ENCODE measurements around the gene TUSC2. TPM values are rescaled to one million over a fixed set of nuclear protein-coding genes. Genes with fewer than 3 reads are reported as not detected.
"Not testable (repeated sequence)": the region's sequence is repeated elsewhere in the genome, so short reads cannot be mapped to it uniquely, and the experiment has no call there.

TUSC2 gene
- polyA plus RNA-seq, 3 donors, result 23.4 to 26.4 (median 26.2) TPM

DNA sequence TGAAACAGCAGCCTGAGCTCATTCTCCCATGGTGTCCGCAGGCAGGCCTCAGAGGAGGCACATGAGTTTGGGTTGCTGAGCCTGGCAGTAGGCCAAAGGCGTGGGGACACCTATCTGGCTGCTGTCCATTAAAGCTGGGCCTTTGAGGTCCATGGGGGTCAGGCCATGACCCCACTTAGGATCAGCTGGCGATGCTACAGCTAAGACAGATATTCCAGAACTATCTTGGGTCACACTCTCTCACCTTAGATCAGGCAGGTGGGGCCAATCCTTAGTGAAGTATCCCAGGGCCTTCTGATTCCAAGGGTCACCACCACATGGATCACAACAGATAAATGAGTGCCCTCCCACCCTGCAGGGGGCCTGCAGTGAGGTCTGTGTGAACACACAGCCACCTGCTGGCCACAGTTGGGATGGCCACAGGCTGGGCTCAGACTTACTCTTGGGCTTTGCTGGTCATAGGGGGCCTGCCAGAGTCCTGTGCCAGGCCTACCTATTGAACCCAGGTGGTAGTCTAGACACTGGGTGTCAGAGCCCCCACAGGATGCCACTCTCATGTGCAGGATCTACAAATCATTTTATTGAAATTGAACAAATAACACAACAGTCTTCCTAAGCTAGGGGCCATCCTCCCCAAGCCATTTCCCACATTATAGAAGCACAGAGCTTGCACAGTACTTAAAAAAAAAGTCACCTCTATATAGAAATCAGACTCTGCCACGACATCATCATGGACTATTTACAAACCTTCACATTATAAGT, 3.5 kb downstream of the TUSC2 start:
- no peak for DNase-seq (ENCODE audit: extremely low read depth in 1 of 11, low read depth in 9 of 11, low spot score in 4 of 11)

- DNase-seq (ENCODE audit: extremely low read depth in 1 of 11, low read depth in 9 of 11, low spot score in 4 of 11), result no peak
These were observed 4.3 kb downstream of the TUSC2 start for GRCh38 chr3:50323614-50324199.

DNA sequence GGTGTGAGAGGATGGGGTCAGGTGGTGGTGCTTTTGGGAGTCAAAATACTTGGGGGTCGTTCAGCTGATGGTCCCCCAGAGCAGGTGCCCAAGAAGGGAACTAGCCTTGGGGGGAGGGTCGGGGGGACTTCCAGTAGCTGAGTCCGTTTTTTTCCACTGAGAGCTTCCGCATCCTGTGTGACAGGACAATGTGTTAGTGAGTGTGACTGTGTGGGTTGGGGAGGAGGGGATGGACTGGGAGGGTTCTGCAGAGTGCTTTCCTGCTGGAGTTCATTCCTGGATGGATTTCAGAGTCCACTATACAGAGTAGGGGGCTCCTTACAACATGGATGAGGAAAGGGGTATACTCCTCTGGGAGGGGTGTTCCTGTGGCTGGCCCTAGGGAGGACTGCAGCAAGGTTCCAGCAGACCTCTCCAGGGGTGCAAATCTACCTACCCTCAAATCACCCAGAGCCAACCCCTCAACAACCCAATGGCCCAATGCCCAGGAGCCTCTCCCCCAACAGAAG, 4.9 kb downstream of the TUSC2 start:
- DNase-seq (ENCODE audit: extremely low read depth in 1 of 11, low read depth in 9 of 11, low spot score in 4 of 11), result no peak

DNA sequence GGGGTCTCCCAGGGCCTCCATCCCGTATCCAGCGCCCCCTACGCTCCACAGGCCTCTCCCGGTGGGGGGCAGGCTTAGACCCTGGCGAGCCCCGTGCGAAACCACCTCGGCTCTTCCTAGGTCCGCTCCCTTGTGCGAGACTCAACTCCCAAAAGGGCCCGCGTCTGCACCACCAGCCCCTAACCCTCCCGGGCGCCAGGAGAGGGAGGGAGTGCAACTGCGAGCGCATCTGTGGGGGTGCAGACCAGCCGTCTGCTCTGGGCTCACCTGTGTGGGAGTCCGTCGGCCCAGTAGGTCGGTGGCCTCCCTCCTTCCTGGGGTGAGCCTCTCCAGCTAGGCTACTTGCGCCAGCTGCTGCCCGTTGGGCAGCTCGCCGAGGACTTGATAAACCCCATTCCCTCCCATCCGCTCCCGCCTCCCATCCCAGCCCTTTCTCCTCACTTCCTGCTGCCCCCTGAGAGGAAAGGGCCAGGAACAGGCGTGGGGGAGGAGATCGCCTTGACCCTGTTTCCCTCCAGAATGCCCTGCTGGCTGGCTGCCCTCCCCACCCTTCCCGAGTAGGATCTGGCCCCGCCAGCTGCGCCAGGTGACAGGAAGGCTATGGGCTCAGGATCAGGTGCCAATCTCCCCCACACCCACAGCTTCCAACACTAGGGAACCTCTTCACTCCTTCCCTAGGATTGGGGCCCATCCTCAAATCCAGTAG, 5.5 kb downstream of the TUSC2 start, which contains the start of gene HYAL2:
HYAL2 (minus strand) TSS at position 360 of the 706 bp plus-strand sequence. CDS start 2,256 bp downstream, outside the sequence.
- DNase-seq (ENCODE audit: extremely low read depth in 1 of 11, low read depth in 9 of 11, low spot score in 4 of 11), result no peak

DNA sequence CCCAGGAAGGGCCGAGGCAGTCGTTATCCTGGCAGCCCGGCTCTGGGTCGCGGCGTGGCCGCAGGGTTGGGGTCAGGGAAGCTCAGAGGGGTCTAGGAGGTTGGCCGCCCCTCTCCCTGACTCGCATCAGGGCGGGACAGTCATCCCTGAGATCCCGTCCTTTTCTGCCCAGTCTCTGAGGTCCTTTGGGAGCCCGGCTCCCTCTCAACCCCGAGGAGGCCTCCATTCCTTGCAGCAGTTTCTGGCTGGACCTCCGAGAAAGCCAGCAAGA, 6.0 kb downstream of the TUSC2 start:
- DNase-seq (ENCODE audit: extremely low read depth in 1 of 11, low read depth in 9 of 11, low spot score in 4 of 11), result no peak

GRCh38 chr3:50321336-50322114, 6.5 kb downstream of the TUSC2 start:
- peak; percentile 74 to 88 (median 85) for DNase-seq (ENCODE audit: extremely low read depth in 1 of 11, low read depth in 9 of 11, low spot score in 4 of 11)

DNA sequence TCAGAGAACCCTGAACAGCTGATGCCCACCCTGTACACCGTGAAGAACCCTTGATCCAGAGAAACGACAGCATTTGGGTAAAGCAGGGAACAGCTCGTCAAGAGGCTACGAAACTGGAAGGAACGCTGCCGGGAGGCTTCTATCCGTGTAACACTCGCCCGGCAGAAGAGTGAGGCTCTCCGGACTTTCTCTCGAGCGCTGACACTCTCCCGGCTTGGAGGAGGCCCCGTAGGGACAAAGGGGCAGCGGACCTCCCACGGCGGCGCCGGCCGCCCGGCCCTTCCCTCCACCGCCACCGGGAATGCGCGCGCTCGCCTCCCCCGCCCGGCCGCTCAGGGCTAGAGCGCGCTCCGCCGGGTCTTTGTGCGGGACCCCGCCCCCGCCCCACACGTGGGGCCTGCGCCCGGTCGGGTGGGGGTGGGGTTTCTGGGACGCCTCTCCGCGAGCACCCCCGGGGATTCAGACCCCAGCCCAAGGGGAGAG, 7.1 kb downstream of the TUSC2 start:
- DNase-seq (ENCODE audit: extremely low read depth in 1 of 11, low read depth in 9 of 11, low spot score in 4 of 11), result peak in 6 of 11 donors; percentile 71 to 85 (median 80)

DNA sequence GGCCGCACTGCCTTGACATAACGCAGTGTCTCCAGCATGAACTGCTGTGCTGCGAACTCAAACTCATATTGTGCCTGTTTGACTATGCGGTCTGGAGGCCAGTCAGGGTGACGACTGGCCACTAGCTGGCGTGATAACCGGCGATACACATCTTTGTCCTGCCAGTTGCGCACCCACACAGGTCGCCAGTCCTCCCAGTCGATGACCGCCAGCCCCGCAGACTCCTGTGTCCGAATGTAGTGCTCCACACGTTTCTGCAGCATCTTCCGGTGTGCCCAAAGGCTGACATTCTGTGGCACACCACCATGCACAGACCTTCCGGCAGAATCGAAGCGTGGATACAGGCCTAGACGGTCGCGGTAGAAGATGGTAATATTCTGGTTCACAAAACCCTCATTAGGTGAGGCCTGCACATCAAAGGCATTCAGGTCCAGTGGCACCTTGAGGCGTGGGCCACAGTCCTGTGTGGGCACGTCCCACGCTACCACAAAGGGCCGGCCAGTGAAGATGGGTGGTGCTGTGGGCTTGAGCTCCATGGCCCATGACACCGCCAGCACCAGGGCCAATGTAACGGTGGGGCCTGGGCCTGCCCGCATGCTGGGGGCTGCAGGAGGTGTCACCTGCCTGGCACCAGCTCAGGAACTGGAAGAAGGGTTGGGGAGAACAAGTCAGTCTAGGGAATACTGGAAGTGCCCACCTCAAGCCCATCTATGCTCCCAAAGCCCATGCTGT, 8.0 kb downstream of the TUSC2 start:
- DNase-seq (ENCODE audit: extremely low read depth in 1 of 11, low read depth in 9 of 11, low spot score in 4 of 11), result no peak

DNA sequence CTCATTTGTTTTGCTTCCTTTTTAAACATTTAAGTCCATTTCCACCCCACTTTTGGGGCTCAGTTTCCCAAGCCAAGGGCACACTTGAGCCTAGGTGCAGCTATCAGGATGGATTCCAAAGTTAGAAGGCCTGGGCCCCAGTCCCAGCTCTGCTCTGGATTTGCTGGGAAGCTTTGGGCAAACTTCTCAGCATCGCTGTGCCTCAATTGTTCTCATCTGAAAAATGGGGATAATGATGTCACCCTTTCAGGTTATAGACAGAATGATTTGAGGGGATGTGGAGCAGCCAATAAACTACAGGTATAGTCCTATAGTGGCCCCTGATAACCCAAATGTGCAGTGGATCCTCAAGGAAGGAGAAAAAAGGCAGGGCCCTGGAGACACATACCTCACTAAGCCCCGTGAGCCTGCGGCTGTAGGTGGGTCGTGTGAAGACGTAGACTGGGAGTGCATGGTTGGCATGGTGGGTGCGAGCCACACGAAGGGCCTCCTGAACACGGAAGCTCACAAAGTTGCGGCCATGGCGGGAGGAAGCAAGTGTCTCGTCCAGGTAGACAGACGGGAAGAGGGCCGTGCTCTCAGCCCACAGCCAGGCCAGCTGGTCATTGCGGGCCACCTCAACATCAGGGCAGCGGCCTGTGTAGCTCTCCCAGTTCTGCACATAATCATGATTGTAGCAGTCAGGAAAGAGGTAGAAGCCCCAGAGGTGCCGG, 8.7 kb downstream of the TUSC2 start:
- no peak for DNase-seq (ENCODE audit: extremely low read depth in 1 of 11, low read depth in 9 of 11, low spot score in 4 of 11)

- no peak for DNase-seq (ENCODE audit: extremely low read depth in 1 of 11, low read depth in 9 of 11, low spot score in 4 of 11)
These were observed 9.4 kb downstream of the TUSC2 start for GRCh38 chr3:50318615-50319014.

- no peak for DNase-seq (ENCODE audit: extremely low read depth in 1 of 11, low read depth in 9 of 11, low spot score in 4 of 11)
These were observed 9.9 kb downstream of the TUSC2 start for GRCh38 chr3:50318163-50318562.

DNA sequence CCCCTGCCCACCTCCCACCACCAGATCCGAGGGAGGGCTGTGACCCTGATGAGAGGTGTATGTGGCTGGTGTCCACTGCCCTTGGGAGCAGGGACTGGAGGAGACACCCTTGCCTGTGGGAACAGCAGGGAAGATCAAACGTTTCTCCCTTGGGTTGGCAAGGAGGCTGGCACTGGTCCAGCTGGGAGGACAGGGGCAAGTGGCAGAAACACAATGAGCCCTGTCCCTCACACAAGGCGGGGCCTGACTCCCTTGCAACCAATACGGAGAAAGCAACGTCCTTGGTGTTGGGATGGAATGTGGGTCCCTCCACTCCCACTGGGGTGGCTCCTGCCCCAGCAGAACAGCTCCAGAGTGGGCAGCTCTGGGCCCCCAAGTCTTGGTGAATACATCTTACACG, 10.7 kb downstream of the TUSC2 start:
- no peak for DNase-seq (ENCODE audit: extremely low read depth in 1 of 11, low read depth in 9 of 11, low spot score in 4 of 11)

DNA sequence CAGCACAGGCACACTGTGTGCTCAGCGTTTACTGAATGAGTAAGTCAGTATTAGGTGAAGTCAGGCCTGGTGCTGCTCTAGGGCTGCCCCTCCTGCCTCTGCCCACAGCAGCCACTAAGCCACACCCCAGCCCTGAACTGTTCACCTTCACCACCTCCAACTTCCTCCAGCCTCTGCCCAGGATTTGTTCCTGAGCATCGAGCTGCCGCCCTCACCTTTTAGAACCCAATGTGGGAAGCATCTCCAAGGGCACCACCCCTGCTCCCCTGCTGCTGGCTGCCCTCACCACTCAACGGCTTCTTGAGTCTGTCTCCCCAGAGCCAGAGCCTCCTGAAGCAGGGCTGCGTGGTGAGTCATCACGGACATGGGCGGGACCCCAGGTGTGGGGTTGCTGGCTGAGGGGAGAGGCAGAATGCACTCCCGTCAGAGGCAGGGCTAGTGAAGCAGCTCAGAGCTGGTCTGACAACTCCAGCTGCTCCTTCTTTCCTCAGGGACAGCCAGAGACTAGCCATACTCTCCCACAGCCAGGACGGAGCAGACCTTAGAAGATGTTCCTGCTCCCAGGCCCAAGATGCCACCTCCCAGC, 11.3 kb downstream of the TUSC2 start:
- DNase-seq (ENCODE audit: extremely low read depth in 1 of 11, low read depth in 9 of 11, low spot score in 4 of 11), result no peak

GRCh38 chr3:50314816-50315215, 13.2 kb downstream of the TUSC2 start:
- DNase-seq (ENCODE audit: extremely low read depth in 1 of 11, low read depth in 9 of 11, low spot score in 4 of 11), result no peak

- DNase-seq (ENCODE audit: extremely low read depth in 1 of 11, low read depth in 9 of 11, low spot score in 4 of 11), result no peak
These were observed 13.7 kb downstream of the TUSC2 start for GRCh38 chr3:50314342-50314741.

- not testable (repeated sequence) for DNase-seq (ENCODE audit: extremely low read depth in 1 of 11, low read depth in 9 of 11, low spot score in 4 of 11)
These were observed 16.0 kb downstream of the TUSC2 start for GRCh38 chr3:50312041-50312440.

DNA sequence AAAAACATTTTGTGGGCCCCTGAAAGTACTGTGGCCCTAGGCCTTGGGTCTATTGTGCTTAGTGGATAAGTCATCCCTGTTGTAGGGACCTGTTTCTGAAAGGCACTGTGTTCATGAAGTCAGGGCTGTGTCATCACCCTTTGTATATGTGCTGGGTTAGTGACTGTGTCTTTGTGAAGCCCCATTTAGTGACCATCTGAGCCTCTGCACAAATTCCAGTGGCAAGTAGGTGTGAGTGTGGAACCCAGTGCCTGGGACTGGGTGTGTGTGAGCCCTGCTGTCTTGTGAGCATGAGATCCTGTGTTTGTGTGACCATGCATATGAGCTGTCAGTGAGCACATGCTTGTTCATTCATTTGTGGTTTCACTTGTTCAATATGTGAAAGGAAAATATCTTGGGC, 23.4 kb downstream of the TUSC2 start:
- DNase-seq (ENCODE audit: extremely low read depth in 1 of 11, low read depth in 9 of 11, low spot score in 4 of 11), result no peak
